Adrenal gland (tissue), 5 donors: ENCODE results near the gene DHX34.
"Not testable (repeated sequence)": the region's sequence is repeated elsewhere in the genome, so short reads cannot be mapped to it uniquely, and the experiment has no call there.

ENCODE experiments used
- CTCF ChIP-seq, 6 experiments: fragments of 450-650 bp in 4 of 6; fragments of 200-600 bp in 2 of 6; sonication (generic) in 1 of 6; IDR thresholded peaks; 1 replicate in 5 of 6; 2 replicates in 1 of 6; pipeline versions ENCODE4 v1.5.1 to v1.8.0; 2016 to 2021; ENCODE audit warnings: antibody characterized with exemption in 6 of 6, mild to moderate bottlenecking in 2 of 6, moderate library complexity in 1 of 6
- POLR2A ChIP-seq, 2 donors: fragments of 450-650 bp; IDR thresholded peaks; one replicate each; pipeline ENCODE4 v1.6.1; 2017; ENCODE audit warnings: antibody characterized with exemption in 2 of 2, mild to moderate bottlenecking in 2 of 2, moderate library complexity in 1 of 2
- donor health status: DM: no; HTN: no; CAD: no.

GRCh38 chr19:47383890-47384289, 34.8 kb downstream of the DHX34 start:
- not testable (repeated sequence) for TF ChIP-seq CTCF, POLR2A (IDR thresholded peaks at IDR 0.05)
